Neural progenitor cell (in vitro differentiated cells): ENCODE results near the gene SPG11. TPM values are rescaled to one million over a fixed set of nuclear protein-coding genes. Genes with fewer than 3 reads are reported as not detected.

Experiments used
- DNase-seq: peaks from one replicate; pipeline ENCODE4 v3.0.0-alpha.2; 2016; ENCODE audit warnings: low spot score
- H2AFZ ChIP-seq: fragments of 200-600 bp; sonication (generic); replicated peaks from 2 replicates; pipeline ENCODE4 v1.6.1; 2016; ENCODE audit warnings: antibody characterized with exemption
- H3F3A ChIP-seq: fragments of 200-600 bp; sonication (generic); 2 replicates; pipeline ENCODE4 v1.6.1; 2016; ENCODE audit warnings: antibody characterized with exemption, low read depth
- H3K27ac ChIP-seq: fragments of 200-600 bp; sonication (generic); 2 replicates; pipeline ENCODE4 v1.5.1; 2016; ENCODE audit warnings: mild to moderate bottlenecking
- H3K27me3 ChIP-seq: fragments of 200-600 bp; sonication (generic); 2 replicates; pipeline ENCODE4 v1.6.1; 2016; ENCODE audit warnings: mild to moderate bottlenecking, moderate library complexity
- H3K36me3 ChIP-seq: fragments of 200-600 bp; sonication (generic); 2 replicates; pipeline ENCODE4 v1.5.1; 2016
- H3K4me1 ChIP-seq: fragments of 200-600 bp; sonication (generic); 2 replicates; pipeline ENCODE4 v1.6.1; 2016; ENCODE audit warnings: mixed run types
- H3K4me2 ChIP-seq: fragments of 200-600 bp; sonication (generic); 2 replicates; pipeline ENCODE4 v1.6.1; 2016
- H3K4me3 ChIP-seq: fragments of 200-600 bp; sonication (generic); 2 replicates; pipeline ENCODE4 v1.5.1; 2016
- H3K79me2 ChIP-seq: fragments of 200-600 bp; sonication (generic); 2 replicates; pipeline ENCODE4 v1.6.1; 2016; ENCODE audit warnings: low read depth
- H3K9ac ChIP-seq: fragments of 200-600 bp; sonication (generic); 2 replicates; pipeline ENCODE4 v1.6.1; 2016
- H3K9me3 ChIP-seq: fragments of 200-600 bp; sonication (generic); 2 replicates; pipeline ENCODE4 v1.5.1; 2016; ENCODE audit warnings: low read depth
- H4K20me1 ChIP-seq: fragments of 200-600 bp; sonication (generic); 2 replicates; pipeline ENCODE4 v1.6.1; 2016; ENCODE audit warnings: low read depth
- H3K27ac Mint-ChIP-seq: 3 replicates; pipeline ENCODE4 v1.8.0; 2021; ENCODE audit warnings: mixed read lengths
- H3K27me3 Mint-ChIP-seq: 2 replicates; pipeline ENCODE4 v1.8.0; 2022; ENCODE audit warnings: low read depth, mild to moderate bottlenecking, inconsistent platforms, moderate library complexity, mixed read lengths; ENCODE audit not compliant: insufficient read depth
- H3K36me3 Mint-ChIP-seq: 3 replicates; pipeline ENCODE4 v1.8.0; 2021; ENCODE audit warnings: mixed read lengths
- H3K4me1 Mint-ChIP-seq: 3 replicates; pipeline ENCODE4 v1.8.0; 2021; ENCODE audit warnings: mixed read lengths
- H3K4me3 Mint-ChIP-seq: 3 replicates; pipeline ENCODE4 v1.8.0; 2021; ENCODE audit warnings: mild to moderate bottlenecking, moderate library complexity, mixed read lengths
- H3K9me3 Mint-ChIP-seq: 3 replicates; pipeline ENCODE4 v1.8.0; 2020; ENCODE audit warnings: mixed read lengths
- EZH2 ChIP-seq: fragments of 200-600 bp; sonication (generic); IDR thresholded peaks from 2 replicates; pipeline ENCODE4 v1.6.1; 2017; ENCODE audit warnings: antibody characterized with exemption, mild to moderate bottlenecking, moderate library complexity
- EZH2phosphoT487 ChIP-seq: fragments of 200-600 bp; sonication (generic); IDR thresholded peaks from 2 replicates; pipeline ENCODE4 v1.6.1; 2017; ENCODE audit warnings: antibody characterized with exemption
- total RNA-seq: library from RNA; depleted of rRNA; stranded (reverse); fragments of >200 nt; gene quantifications from 2 replicates; pipeline ENCODE4 v1.2.3, GENCODE V29; 2015; ENCODE audit warnings: low replicate concordance
- TF ChIP-seq, protein P1 (sequence below): fragments of 200-600 bp; sonication (generic); IDR thresholded peaks from 2 replicates; pipeline ENCODE4 v1.5.1; 2017; ENCODE audit warnings: antibody characterized with exemption, mild to moderate bottlenecking

The SPG11 gene
- total RNA-seq, 1 donor from 2014 or later: 65.9 TPM

DNA sequence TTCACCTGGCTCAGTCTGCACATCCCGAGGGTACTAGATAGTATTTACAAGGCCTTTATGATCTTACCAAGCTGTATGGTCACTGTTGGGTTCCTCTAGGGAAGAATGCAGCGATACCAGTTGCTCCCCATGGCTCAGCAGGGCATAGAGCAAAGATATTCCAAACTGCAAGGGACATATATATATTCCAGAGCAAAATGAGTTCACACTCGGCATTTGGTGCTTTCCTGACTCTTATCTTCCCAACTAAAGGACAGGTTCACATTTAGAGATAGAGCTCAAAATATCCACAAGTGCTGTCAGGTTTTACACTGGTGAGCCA lies 3.5 kb upstream of the SPG11 start:
- no peak overlapping the region for H3K4me3 Mint-ChIP-seq
- peaks cover 6% of the 10 kb centered on the region for H3K4me1 Mint-ChIP-seq
- Histone ChIP-seq H3K27me3 (no peaks in the 10 kb centered on the region), H2AFZ (peak overlapping the region; percentile 79), H3K36me3 (no peaks in the 10 kb centered on the region), H4K20me1 (no peaks in the 10 kb centered on the region), H3K9me3 (no peaks in the 10 kb centered on the region), H3K4me1 (peaks cover 2% of the 10 kb centered on the region), H3K4me2 (no peak overlapping the region), H3K27ac (no peak overlapping the region), H3K9ac (no peak overlapping the region), H3F3A (peaks cover 6% of the 10 kb centered on the region), H3K79me2 (peaks cover 12% of the 10 kb centered on the region), H3K4me3 (no peak overlapping the region)
- no peaks in the 10 kb centered on the region for H3K36me3 Mint-ChIP-seq
- H3K9me3 Mint-ChIP-seq: no peaks in the 10 kb centered on the region
- H3K27ac Mint-ChIP-seq: no peak overlapping the region
- DNase-seq: no peak
- TF ChIP-seq EZH2phosphoT487: no peak
- TF ChIP-seq EZH2: no peak
- TF ChIP-seq, protein P1, sequence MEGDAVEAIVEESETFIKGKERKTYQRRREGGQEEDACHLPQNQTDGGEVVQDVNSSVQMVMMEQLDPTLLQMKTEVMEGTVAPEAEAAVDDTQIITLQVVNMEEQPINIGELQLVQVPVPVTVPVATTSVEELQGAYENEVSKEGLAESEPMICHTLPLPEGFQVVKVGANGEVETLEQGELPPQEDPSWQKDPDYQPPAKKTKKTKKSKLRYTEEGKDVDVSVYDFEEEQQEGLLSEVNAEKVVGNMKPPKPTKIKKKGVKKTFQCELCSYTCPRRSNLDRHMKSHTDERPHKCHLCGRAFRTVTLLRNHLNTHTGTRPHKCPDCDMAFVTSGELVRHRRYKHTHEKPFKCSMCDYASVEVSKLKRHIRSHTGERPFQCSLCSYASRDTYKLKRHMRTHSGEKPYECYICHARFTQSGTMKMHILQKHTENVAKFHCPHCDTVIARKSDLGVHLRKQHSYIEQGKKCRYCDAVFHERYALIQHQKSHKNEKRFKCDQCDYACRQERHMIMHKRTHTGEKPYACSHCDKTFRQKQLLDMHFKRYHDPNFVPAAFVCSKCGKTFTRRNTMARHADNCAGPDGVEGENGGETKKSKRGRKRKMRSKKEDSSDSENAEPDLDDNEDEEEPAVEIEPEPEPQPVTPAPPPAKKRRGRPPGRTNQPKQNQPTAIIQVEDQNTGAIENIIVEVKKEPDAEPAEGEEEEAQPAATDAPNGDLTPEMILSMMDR: no peak
- H3K27me3 Mint-ChIP-seq: no peaks in the 10 kb centered on the region

DNA sequence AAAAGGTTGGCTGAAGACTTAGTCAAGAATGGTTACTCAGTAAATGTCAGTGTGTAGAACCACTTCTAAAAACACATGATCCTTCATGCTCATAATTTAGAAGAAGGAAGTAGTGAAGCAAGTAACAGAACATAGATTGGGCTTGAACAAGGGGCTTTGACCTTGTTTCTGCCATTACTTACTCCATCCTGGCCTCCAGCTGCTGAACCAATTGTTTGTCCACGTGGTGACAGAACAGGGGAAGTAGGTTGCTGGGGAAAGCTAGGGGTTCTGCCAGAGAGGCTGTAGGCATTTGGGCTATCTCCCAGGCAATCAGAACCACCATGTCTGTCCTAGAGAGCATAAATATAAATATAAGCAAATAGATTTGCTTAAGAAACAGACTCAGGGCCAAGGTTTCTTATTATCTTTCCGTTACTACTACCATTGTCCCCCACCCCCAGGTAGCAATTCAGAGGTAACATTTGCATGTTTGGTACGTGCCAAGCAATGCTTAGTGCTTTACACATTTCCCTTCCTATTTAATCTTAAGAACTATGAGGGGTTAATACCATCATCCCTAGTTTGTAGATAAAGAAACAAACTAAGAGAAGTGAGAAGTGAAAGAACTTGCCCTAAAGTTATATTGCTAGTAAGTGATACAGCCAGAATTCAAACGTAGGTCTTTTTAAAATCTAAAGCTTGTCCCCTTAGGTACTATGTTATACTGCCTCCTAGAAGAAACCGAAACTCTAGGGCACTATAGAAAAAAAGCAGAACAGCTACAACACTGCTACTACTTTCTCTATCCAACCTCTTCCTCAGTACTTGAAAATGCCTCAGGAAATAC lies 3.0 kb upstream of the SPG11 start:
- Histone ChIP-seq H3K4me2 (no peak overlapping the region), H3K9ac (no peak overlapping the region), H4K20me1 (no peaks in the 10 kb centered on the region), H3K79me2 (peaks cover 18% of the 10 kb centered on the region), H3K9me3 (no peaks in the 10 kb centered on the region), H3F3A (peaks cover 6% of the 10 kb centered on the region), H3K4me1 (peaks cover 7% of the 10 kb centered on the region), H3K27me3 (no peaks in the 10 kb centered on the region), H2AFZ (peak overlapping the region; percentile 79), H3K4me3 (no peak overlapping the region), H3K36me3 (no peaks in the 10 kb centered on the region), H3K27ac (no peak overlapping the region)
- H3K36me3 Mint-ChIP-seq: no peaks in the 10 kb centered on the region
- no peaks in the 10 kb centered on the region for H3K9me3 Mint-ChIP-seq
- DNase-seq: no peak
- H3K4me1 Mint-ChIP-seq: peaks cover 11% of the 10 kb centered on the region
- no peaks in the 10 kb centered on the region for H3K27me3 Mint-ChIP-seq
- TF ChIP-seq EZH2phosphoT487: no peak
- TF ChIP-seq EZH2: no peak
- TF ChIP-seq, protein P1: no peak
- H3K4me3 Mint-ChIP-seq: no peak overlapping the region
- no peak overlapping the region for H3K27ac Mint-ChIP-seq

- H3K27ac Mint-ChIP-seq: peak overlapping the region; percentile 95
- H3K36me3 Mint-ChIP-seq: peaks cover 4% of the 10 kb centered on the region
- Histone ChIP-seq H3K79me2 (peaks cover 28% of the 10 kb centered on the region), H2AFZ (peak overlapping the region; percentile 77), H3K4me1 (peaks cover 7% of the 10 kb centered on the region), H3K4me2 (peak overlapping the region; percentile 98), H3K9me3 (no peaks in the 10 kb centered on the region), H3F3A (peaks cover 6% of the 10 kb centered on the region), H3K27ac (peak overlapping the region; percentile 57), H3K27me3 (no peaks in the 10 kb centered on the region), H3K4me3 (peak overlapping the region; percentile 74), H4K20me1 (no peaks in the 10 kb centered on the region), H3K9ac (peak overlapping the region; percentile 76), H3K36me3 (peaks cover 3% of the 10 kb centered on the region)
- H3K27me3 Mint-ChIP-seq: no peaks in the 10 kb centered on the region
- peak overlapping the region; percentile 99 for H3K4me3 Mint-ChIP-seq
- no peaks in the 10 kb centered on the region for H3K9me3 Mint-ChIP-seq
- peak; percentile 64 for DNase-seq
- TF ChIP-seq, protein P1: no peak
- TF ChIP-seq EZH2: no peak
- peaks cover 13% of the 10 kb centered on the region for H3K4me1 Mint-ChIP-seq
Measured at GRCh38 chr15:44662478-44663409, 718 bp downstream of the SPG11 start.
